ENCODE data around the gene PAQR6. TPM values are rescaled to one million over a fixed set of nuclear protein-coding genes. Genes with fewer than 3 reads are reported as not detected.
A peak's percentile ranks its signal among the peaks of the same experiment; 100 is the strongest.

Gene PAQR6
- total RNA-seq, 4 donors from 2014 or later = 0.51 to 1.2 (median 1.1) TPM; not detected in 1

- Histone ChIP-seq H3K4me1 (peaks cover 0 to 5% of the 10 kb centered on the region in 2 donors), H3K4me3 (peak overlapping the region in 1 of 2 donors; percentile 9), H3K9me3 (no peaks in the 10 kb centered on the region), H3K27ac (no peak overlapping the region), H3K27me3 (peaks cover 0 to 3% of the 10 kb centered on the region in 2 donors), H3K36me3 (no peaks in the 10 kb centered on the region)
- intact Hi-C loops (cut with DNase I; ENCODE audit: low total_unique reads) = no loop called here
- no peak for DNase-seq
- TF ChIP-seq CTCF (IDR thresholded peaks at IDR 0.05) (no peak), POLR2A (IDR thresholded peaks at IDR 0.05) (no peak)
Measured at GRCh38 chr1:156245451-156246232, 2.2 kb downstream of the PAQR6 start.

GRCh38 chr1:156244712-156245111 lies 3.1 kb downstream of the PAQR6 start:
- DNase-seq = no peak
- H3K27me3 ChIP-seq = peaks cover 0 to 3% of the 10 kb centered on the region in 2 donors
- H3K9me3 ChIP-seq = no peaks in the 10 kb centered on the region
- TF ChIP-seq CTCF (IDR thresholded peaks at IDR 0.05) (no peak), POLR2A (IDR thresholded peaks at IDR 0.05) (no peak)
- peaks cover 0 to 5% of the 10 kb centered on the region in 2 donors for H3K4me1 ChIP-seq
- no peak overlapping the region for H3K4me3 ChIP-seq
- no peaks in the 10 kb centered on the region for H3K36me3 ChIP-seq
- no peak overlapping the region for H3K27ac ChIP-seq
- intact Hi-C loops (cut with DNase I; ENCODE audit: low total_unique reads) = no loop called here

- Histone ChIP-seq H3K36me3 (no peaks in the 10 kb centered on the region), H3K27ac (no peak overlapping the region), H3K27me3 (peaks cover 0 to 3% of the 10 kb centered on the region in 2 donors), H3K4me3 (no peak overlapping the region), H3K4me1 (peaks cover 0 to 5% of the 10 kb centered on the region in 2 donors), H3K9me3 (no peaks in the 10 kb centered on the region)
- DNase-seq = no peak
- intact Hi-C loops (cut with DNase I; ENCODE audit: low total_unique reads) = no loop called here
- TF ChIP-seq CTCF (IDR thresholded peaks at IDR 0.05) (no peak), POLR2A (IDR thresholded peaks at IDR 0.05) (no peak)
Measured at GRCh38 chr1:156244126-156244525, 3.7 kb downstream of the PAQR6 start.

GRCh38 chr1:156242738-156243137 lies 5.1 kb downstream of the PAQR6 start:
- TF ChIP-seq POLR2A (IDR thresholded peaks at IDR 0.05) = no peak
- TF ChIP-seq CTCF (IDR thresholded peaks at IDR 0.05) = no peak
- H3K36me3 ChIP-seq = no peaks in the 10 kb centered on the region

GRCh38 chr1:156241926-156242325 lies 5.9 kb downstream of the PAQR6 start, which contains the start of gene BGLAP:
Gene BGLAP (plus strand): TSS chr1:156242184. CDS start chr1:156242232, 48 bp downstream.
- no peak for DNase-seq
- H3K4me3 ChIP-seq = no peak within 1 kb of the TSS
- no peaks in the 10 kb centered on the region for H3K9me3 ChIP-seq
- TF ChIP-seq POLR2A (IDR thresholded peaks at IDR 0.05) = no peak
- no peak for TF ChIP-seq CTCF (IDR thresholded peaks at IDR 0.05)
- no peaks in the 10 kb centered on the region for H3K36me3 ChIP-seq
- peaks cover 0 to 3% of the 10 kb centered on the region in 2 donors for H3K27me3 ChIP-seq
- intact Hi-C loops (cut with DNase I; ENCODE audit: low total_unique reads) = no loop called here
- H3K27ac ChIP-seq = no peak within 1 kb of the TSS
- H3K4me1 ChIP-seq = peaks cover 0 to 5% of the 10 kb centered on the region in 2 donors

More at GRCh38 chr1:156242738-156243137, 5.1 kb downstream of the PAQR6 start:
- Histone ChIP-seq H3K4me1 (peaks cover 0 to 5% of the 10 kb centered on the region in 2 donors), H3K4me3 (no peak overlapping the region), H3K27ac (no peak overlapping the region), H3K27me3 (peaks cover 0 to 3% of the 10 kb centered on the region in 2 donors), H3K9me3 (no peaks in the 10 kb centered on the region)
- no peak for DNase-seq
- intact Hi-C loops (cut with DNase I; ENCODE audit: low total_unique reads) = no loop called here
